ENCODE data around the gene MEGF8. TPM values are rescaled to one million over a fixed set of nuclear protein-coding genes. Genes with fewer than 3 reads are reported as not detected.

MEGF8 gene
- total and polyA plus RNA-seq, 10 of the 15 experiments (the other 5 are each of a cell fraction or from before 2014, with no cell fraction given), result 0.43 to 12.8 (median 2.7) TPM

GRCh38 chr19:42400404-42400803 lies 75.0 kb downstream of the MEGF8 start:
- no TSS peak for BruUV-seq (replicated peaks)
- ChIA-PET RAD21 (ENCODE audit: unreplicated experiment) (interaction anchor here (0.6 to 1.3 kb wide), 6 partner anchors 23 to 119 kb away, joined by 3 to 4 read pairs (median 3); no protein-coding TSS in a partner anchor), POLR2A (interaction anchor here (1.7 kb wide), 1 partner anchor 23 kb away, joined by 4 read pairs; no protein-coding TSS in a partner anchor), SMC1A (ENCODE audit: uncharacterized antibody, unreplicated experiment) (interaction anchor here (1.0 to 1.8 kb wide), 5 partner anchors 15 to 268 kb away, joined by 3 to 5 read pairs (median 3); no protein-coding TSS in a partner anchor), CTCF (interaction anchor here (0.8 to 4.9 kb wide), 18 partner anchors 8 to 300 kb away, joined by 3 to 22 read pairs (median 4); no protein-coding TSS in a partner anchor)
- intact Hi-C loops (cut with micrococcal nuclease; ENCODE audit: unreplicated experiment) (no loop called here), in situ Hi-C loops (cut with MboI) (no loop called here)
- H3K4me1 ChIP-seq (ENCODE audit: control insufficient read depth, insufficient read depth, low read length), result peaks cover 8% of the 10 kb centered on the region
- FAIRE-seq (no peak), ATAC-seq (no peak), DNase-seq (ENCODE audit: low read depth, low spot score) (no peak)
- no peaks in the 10 kb centered on the region for H3K9me3 ChIP-seq (replicated peaks; ENCODE audit: control insufficient read depth, insufficient read depth, low read length)
- H3K36me3 ChIP-seq (ENCODE audit: control insufficient read depth in 2 of 2, insufficient read depth in 2 of 2, low read length in 1 of 2), result peaks cover 0 to 5% of the 10 kb centered on the region in 2 experiments; a peak in 3 of 4 replicates
- no peaks in the 10 kb centered on the region for H4K20me1 ChIP-seq (ENCODE audit: control insufficient read depth, insufficient read depth)
- peaks cover 5% of the 10 kb centered on the region for H3K79me2 ChIP-seq (ENCODE audit: control insufficient read depth, insufficient read depth, low read length)
- H2AFZ ChIP-seq (ENCODE audit: control insufficient read depth, low read depth, low read length), result no peak overlapping the region
- H3K4me3 ChIP-seq, result no peak overlapping the region
- H3K9ac ChIP-seq (ENCODE audit: control insufficient read depth, insufficient read depth, low read length), result no peak overlapping the region
- H3K27me3 ChIP-seq (replicated peaks in 1 of 2; ENCODE audit: control insufficient read depth in 2 of 2, insufficient read depth in 2 of 2, low read length in 1 of 2), result no peaks in the 10 kb centered on the region
- no peak overlapping the region for H3K4me2 ChIP-seq (ENCODE audit: control insufficient read depth, insufficient read depth)
- no peak overlapping the region for H3K27ac ChIP-seq (ENCODE audit: control insufficient read depth, insufficient read depth)
- no peak for TF ChIP-seq RELB (IDR thresholded peaks at IDR 0.05; ENCODE audit: low read depth)
- no peak for TF ChIP-seq DPF2 (IDR thresholded peaks at IDR 0.05)
- no peak for TF ChIP-seq NRF1 (conservative IDR thresholded peaks at IDR 0.05; ENCODE audit: low read depth, low read length)
- TF ChIP-seq SP1 (IDR thresholded peaks at IDR 0.05; ENCODE audit: low read depth, low read length), result no peak
- TF ChIP-seq ZNF687 (IDR thresholded peaks at IDR 0.05), result no peak
- no peak for TF ChIP-seq SPI1 (IDR thresholded peaks at IDR 0.05; ENCODE audit: borderline replicate concordance, insufficient read depth, low read depth, low read length)
- 0% methylated on average over 1 of the region's 1 CpG for WGBS (ENCODE audit: insufficient coverage, insufficient replicate concordance, low lambda C conversion rate, missing lambda C conversion rate)

Data from GM12878 (cell line).